Measurements from ENCODE around the gene MEP1B.

DNA sequence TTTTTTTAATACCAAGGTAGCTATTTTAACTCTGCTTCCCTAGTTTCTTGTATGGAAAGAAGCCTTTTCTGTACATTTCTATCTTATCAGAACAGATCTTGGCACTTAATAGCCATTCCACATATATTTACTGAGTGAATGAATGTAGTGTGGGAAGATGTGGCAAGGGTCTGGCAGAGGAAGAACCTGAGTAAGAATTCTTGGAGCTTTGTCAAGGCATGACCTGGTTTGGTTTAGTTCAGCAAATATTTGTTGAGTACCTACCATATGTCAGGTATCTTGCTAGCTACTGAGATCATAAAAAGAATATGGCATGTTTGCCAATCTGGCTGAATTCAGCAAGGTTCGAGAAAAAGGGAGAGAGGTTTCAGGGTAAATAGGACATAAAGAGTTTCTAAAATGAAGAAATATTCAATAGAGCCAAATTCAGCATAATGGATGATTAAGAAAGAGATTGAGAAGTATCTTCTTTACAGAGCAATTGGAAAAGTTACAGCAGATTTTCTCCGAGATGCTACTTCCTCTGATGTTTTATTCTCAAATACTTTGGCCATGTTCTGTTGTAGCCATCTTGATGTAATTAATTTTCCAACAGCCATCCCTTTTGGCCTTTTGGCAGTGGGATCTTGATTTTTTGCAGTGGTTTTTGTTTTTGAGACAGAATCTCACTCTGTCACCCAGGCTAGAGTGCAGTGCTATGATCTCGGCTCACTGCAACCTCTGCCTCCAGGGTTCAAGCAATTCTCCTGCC lies 21.7 kb upstream of the MEP1B start:
- no peak for TF ChIP-seq KLF16 (tag by site-specific recombination; IDR thresholded peaks at IDR 0.05)
- TF ChIP-seq, protein P1, sequence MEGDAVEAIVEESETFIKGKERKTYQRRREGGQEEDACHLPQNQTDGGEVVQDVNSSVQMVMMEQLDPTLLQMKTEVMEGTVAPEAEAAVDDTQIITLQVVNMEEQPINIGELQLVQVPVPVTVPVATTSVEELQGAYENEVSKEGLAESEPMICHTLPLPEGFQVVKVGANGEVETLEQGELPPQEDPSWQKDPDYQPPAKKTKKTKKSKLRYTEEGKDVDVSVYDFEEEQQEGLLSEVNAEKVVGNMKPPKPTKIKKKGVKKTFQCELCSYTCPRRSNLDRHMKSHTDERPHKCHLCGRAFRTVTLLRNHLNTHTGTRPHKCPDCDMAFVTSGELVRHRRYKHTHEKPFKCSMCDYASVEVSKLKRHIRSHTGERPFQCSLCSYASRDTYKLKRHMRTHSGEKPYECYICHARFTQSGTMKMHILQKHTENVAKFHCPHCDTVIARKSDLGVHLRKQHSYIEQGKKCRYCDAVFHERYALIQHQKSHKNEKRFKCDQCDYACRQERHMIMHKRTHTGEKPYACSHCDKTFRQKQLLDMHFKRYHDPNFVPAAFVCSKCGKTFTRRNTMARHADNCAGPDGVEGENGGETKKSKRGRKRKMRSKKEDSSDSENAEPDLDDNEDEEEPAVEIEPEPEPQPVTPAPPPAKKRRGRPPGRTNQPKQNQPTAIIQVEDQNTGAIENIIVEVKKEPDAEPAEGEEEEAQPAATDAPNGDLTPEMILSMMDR (tag by site-specific recombination; IDR thresholded peaks at IDR 0.05): no peak
- no peak for TF ChIP-seq ZBTB7A (tag by site-specific recombination; IDR thresholded peaks at IDR 0.05; ENCODE audit: low read depth)
- no peak for TF ChIP-seq SCRT2 (tag by site-specific recombination; IDR thresholded peaks at IDR 0.05)

Data from HEK293 (cell line).